GM18520 (cell line): ENCODE results near the gene ZNF740.
"Not testable (repeated sequence)": the region's sequence is repeated elsewhere in the genome, so short reads cannot be mapped to it uniquely, and the experiment has no call there.

Experiments used
- ATAC-seq: cut with Tn5 transposase; IDR thresholded peaks from one replicate; pipeline ENCODE4 v1.9.1; 2021; ENCODE audit not compliant: unreplicated experiment

Gene ZNF740

GRCh38 chr12:53193985-53194716 is 13.6 kb downstream of the ZNF740 start:
- no peak for ATAC-seq

- no peak for ATAC-seq
These were observed 14.5 kb downstream of the ZNF740 start for GRCh38 chr12:53194973-53195372.

GRCh38 chr12:53195516-53196420 is 15.2 kb downstream of the ZNF740 start:
- no peak for ATAC-seq

- ATAC-seq: no peak
These were observed 16.0 kb downstream of the ZNF740 start for GRCh38 chr12:53196486-53196885.

GRCh38 chr12:53197011-53197640 is 16.6 kb downstream of the ZNF740 start:
- ATAC-seq: no peak

- no peak for ATAC-seq
These were observed 18.1 kb downstream of the ZNF740 start for GRCh38 chr12:53198486-53199110.

- no peak for ATAC-seq
These were observed 19.2 kb downstream of the ZNF740 start for GRCh38 chr12:53199700-53200099.

- no peak for ATAC-seq
These were observed 19.6 kb downstream of the ZNF740 start for GRCh38 chr12:53200107-53200457.

GRCh38 chr12:53200458-53201176 is 20.1 kb downstream of the ZNF740 start:
- ATAC-seq: no peak

- no peak for ATAC-seq
These were observed 20.6 kb downstream of the ZNF740 start for GRCh38 chr12:53201177-53201541.

GRCh38 chr12:53201639-53202038 is 21.1 kb downstream of the ZNF740 start:
- ATAC-seq: no peak

- ATAC-seq: not testable (repeated sequence)
These were observed 21.8 kb downstream of the ZNF740 start for GRCh38 chr12:53202316-53202715.

- ATAC-seq: no peak
These were observed 23.8 kb downstream of the ZNF740 start for GRCh38 chr12:53204351-53204750.

GRCh38 chr12:53205747-53206419 is 25.4 kb downstream of the ZNF740 start:
- ATAC-seq: peak; percentile 62

GRCh38 chr12:53207042-53207441 is 26.5 kb downstream of the ZNF740 start, which contains the start of gene ITGB7:
Gene ITGB7, minus strand, starts transcription at chr12:53207251. Its CDS starts 6,808 bp downstream, at chr12:53200443.
- ATAC-seq: no peak

- no peak for ATAC-seq
These were observed 27.9 kb downstream of the ZNF740 start for GRCh38 chr12:53208435-53208834.

GRCh38 chr12:53208877-53209463 is 28.4 kb downstream of the ZNF740 start:
- ATAC-seq: no peak

GRCh38 chr12:53210843-53211242 is 30.3 kb downstream of the ZNF740 start:
- ATAC-seq: no peak

GRCh38 chr12:53211476-53212381 is 31.2 kb downstream of the ZNF740 start:
- no peak for ATAC-seq
